Tibial artery (tissue), 4 donors: Measurements from ENCODE around the gene LRRC8C.

Source experiments
- DNase-seq, 2 donors: peaks; one replicate each; pipeline ENCODE4 v3.0.0-alpha.2; 2019
- H3K27ac ChIP-seq, 2 donors: fragments of 200-600 bp; sonication (generic) in 1 of 2; 1 replicate in 1 of 2; 2 replicates in 1 of 2; pipeline ENCODE4 v1.5.1; 2018 to 2019; ENCODE audit warnings: mild to moderate bottlenecking in 1 of 2
- H3K27me3 ChIP-seq, 2 donors: fragments of 200-600 bp; sonication (generic) in 1 of 2; one replicate each; pipeline versions ENCODE4 v1.5.1 to v1.6.0; 2016 to 2019
- H3K36me3 ChIP-seq, 3 donors: fragments of 200-600 bp; sonication (generic) in 2 of 3; one replicate each; pipeline ENCODE4 v1.5.1; 2016 to 2019; ENCODE audit warnings: mild to moderate bottlenecking in 2 of 3
- H3K4me1 ChIP-seq, 4 donors: fragments of 200-600 bp; sonication (generic) in 2 of 4; 1 replicate in 3 of 4; 2 replicates in 1 of 4; pipeline ENCODE4 v1.5.1; 2016 to 2019
- H3K4me3 ChIP-seq, 2 donors: fragments of 200-600 bp; sonication (generic) in 1 of 2; 1 replicate in 1 of 2; 2 replicates in 1 of 2; pipeline ENCODE4 v1.5.1; 2018 to 2019; ENCODE audit warnings: mild to moderate bottlenecking in 2 of 2
- H3K9me3 ChIP-seq, 3 donors: fragments of 200-600 bp; sonication (generic) in 1 of 3; one replicate each; pipeline ENCODE4 v1.5.1; 2016 to 2019
- intact Hi-C: fragments of 100-400 bp; cut with DNase I; formaldehyde crosslinking; loops from one replicate; pipeline ENCODE4 v1.15.0; 2023; ENCODE audit warnings: low total_unique reads
- TF ChIP-seq, protein P1 (sequence below), 2 experiments: fragments of 200-600 bp in 1 of 2; fragments of 450-650 bp in 1 of 2; IDR thresholded peaks; one replicate each; pipeline ENCODE4 v1.5.1; 2017 to 2019; ENCODE audit warnings: antibody characterized with exemption in 2 of 2, mild to moderate bottlenecking in 1 of 2, moderate library complexity in 1 of 2

LRRC8C gene

DNA sequence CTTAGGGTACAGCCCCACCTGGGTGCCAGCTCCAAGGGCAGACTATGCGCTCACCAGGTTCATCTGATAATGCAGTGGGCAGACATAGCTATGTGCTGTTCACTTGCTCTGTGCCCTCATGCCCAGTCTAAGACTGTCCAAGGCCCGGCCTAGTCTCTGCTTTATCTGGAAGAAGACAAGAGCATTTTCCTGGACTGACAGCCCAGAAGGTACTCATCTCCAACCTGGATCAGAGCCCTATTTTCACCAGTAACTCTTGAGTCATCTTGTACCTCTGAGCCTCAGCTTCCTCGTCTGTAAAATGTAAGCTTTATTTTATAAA, 28.5 kb upstream of the LRRC8C start:
- Histone ChIP-seq H3K4me3 (no peak overlapping the region), H3K4me1 (peaks cover 0 to 8% (median 3%) of the 10 kb centered on the region in 4 donors), H3K9me3 (no peaks in the 10 kb centered on the region), H3K27ac (no peak overlapping the region), H3K36me3 (peaks cover 0 to 3% (median 0%) of the 10 kb centered on the region in 3 donors), H3K27me3 (no peaks in the 10 kb centered on the region)
- TF ChIP-seq, protein P1, sequence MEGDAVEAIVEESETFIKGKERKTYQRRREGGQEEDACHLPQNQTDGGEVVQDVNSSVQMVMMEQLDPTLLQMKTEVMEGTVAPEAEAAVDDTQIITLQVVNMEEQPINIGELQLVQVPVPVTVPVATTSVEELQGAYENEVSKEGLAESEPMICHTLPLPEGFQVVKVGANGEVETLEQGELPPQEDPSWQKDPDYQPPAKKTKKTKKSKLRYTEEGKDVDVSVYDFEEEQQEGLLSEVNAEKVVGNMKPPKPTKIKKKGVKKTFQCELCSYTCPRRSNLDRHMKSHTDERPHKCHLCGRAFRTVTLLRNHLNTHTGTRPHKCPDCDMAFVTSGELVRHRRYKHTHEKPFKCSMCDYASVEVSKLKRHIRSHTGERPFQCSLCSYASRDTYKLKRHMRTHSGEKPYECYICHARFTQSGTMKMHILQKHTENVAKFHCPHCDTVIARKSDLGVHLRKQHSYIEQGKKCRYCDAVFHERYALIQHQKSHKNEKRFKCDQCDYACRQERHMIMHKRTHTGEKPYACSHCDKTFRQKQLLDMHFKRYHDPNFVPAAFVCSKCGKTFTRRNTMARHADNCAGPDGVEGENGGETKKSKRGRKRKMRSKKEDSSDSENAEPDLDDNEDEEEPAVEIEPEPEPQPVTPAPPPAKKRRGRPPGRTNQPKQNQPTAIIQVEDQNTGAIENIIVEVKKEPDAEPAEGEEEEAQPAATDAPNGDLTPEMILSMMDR (IDR thresholded peaks at IDR 0.05), result no peak
- DNase-seq, result no peak
- intact Hi-C loops, result loop anchor here (10.0 kb wide), 1 partner anchor 160 kb away; no protein-coding TSS in a partner anchor

DNA sequence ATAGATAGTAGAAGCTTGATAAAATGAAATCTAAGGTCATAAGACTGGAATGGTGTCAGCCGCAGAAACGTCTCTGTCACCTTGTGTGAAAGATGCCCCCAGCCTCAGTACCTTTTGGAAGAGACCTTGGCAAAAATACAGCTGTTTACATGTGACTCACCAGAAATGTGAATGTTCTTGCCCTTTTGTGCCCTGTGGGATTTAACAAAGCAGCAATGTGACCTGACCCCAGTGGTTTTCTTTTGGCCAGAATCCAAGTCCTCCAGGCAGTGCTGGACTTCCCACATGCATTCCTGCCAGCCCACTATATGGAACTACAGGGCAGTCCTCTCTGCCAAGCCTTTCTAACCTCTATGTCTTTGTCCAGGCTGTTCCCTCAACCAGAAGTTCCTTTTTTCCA, 27.2 kb upstream of the LRRC8C start:
- no peak for DNase-seq
- Histone ChIP-seq H3K27me3 (no peaks in the 10 kb centered on the region), H3K4me3 (no peak overlapping the region), H3K4me1 (peaks cover 0 to 8% (median 3%) of the 10 kb centered on the region in 4 donors), H3K9me3 (no peaks in the 10 kb centered on the region), H3K27ac (no peak overlapping the region), H3K36me3 (peaks cover 0 to 7% (median 0%) of the 10 kb centered on the region in 3 donors)
- intact Hi-C loops, result loop anchor here (10.0 kb wide), 1 partner anchor 159 kb away; no protein-coding TSS in a partner anchor
- TF ChIP-seq, protein P1 (IDR thresholded peaks at IDR 0.05), result no peak

DNA sequence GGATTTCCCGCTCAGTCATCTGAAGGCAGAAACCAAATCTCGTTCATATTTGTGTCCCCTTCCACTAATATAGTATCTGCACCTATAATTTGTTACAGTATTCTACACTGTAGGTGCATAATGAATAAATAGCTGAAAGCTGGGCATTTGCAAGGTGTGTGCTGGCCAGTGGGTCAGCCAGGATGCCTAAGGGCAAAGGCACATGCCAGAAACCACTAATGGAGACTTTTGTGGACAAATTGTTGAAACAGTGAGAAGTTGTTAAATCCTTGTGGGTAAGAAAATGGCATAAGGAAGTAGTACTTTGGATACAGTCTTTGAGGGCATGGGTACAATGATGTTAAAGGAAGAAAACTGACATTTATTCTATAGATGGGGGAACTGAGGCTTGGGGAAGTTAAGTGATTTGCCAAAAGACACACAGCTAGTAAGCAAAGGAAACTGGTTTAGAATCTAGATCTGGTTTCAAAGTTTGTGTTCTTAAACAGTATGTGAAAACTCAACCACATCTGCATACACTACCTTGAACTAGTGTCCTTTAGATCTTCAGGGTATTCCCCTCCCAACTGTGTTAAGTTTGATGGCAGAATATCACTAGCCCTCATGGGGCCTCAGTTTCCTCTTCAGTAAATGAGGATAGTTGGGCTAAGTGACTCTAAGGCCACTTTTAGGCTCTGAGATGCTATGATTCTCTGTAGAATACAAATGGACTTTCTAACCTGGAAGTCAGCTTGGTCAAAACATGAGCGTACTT, 26.5 kb upstream of the LRRC8C start:
- intact Hi-C loops, result loop anchor here (10.0 kb wide), 1 partner anchor 158 kb away; no protein-coding TSS in a partner anchor
- no peaks in the 10 kb centered on the region for H3K9me3 ChIP-seq
- no peak overlapping the region for H3K4me3 ChIP-seq
- H3K4me1 ChIP-seq, result peaks cover 0 to 8% (median 3%) of the 10 kb centered on the region in 4 donors
- DNase-seq, result no peak
- peaks cover 0 to 7% (median 0%) of the 10 kb centered on the region in 3 donors for H3K36me3 ChIP-seq
- H3K27ac ChIP-seq, result no peak overlapping the region
- no peaks in the 10 kb centered on the region for H3K27me3 ChIP-seq
- TF ChIP-seq, protein P1 (IDR thresholded peaks at IDR 0.05), result no peak

DNA sequence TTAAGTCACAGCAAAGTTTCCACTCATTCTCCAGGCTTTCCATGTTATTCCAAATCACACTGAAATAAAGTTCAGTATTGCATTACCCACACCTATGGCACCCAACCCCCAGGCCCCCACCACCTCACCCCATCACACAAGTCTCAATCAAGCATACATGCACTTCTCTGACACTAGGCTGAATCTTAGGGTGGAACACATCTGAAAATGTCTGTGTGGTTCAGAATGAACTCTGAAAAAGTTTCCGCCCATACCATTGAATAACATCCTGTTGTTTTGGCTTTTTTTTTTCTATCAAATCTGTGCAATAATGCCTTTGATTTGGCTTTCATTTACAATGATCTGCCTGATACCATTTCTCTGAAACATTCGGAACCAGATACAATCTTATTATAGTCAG, 25.8 kb upstream of the LRRC8C start:
- peaks cover 0 to 8% (median 3%) of the 10 kb centered on the region in 4 donors for H3K4me1 ChIP-seq
- H3K27me3 ChIP-seq, result no peaks in the 10 kb centered on the region
- intact Hi-C loops, result loop anchor here (10.0 kb wide), 1 partner anchor 158 kb away; no protein-coding TSS in a partner anchor
- H3K4me3 ChIP-seq, result no peak overlapping the region
- H3K9me3 ChIP-seq, result no peaks in the 10 kb centered on the region
- TF ChIP-seq, protein P1 (IDR thresholded peaks at IDR 0.05), result no peak
- H3K36me3 ChIP-seq, result peaks cover 0 to 7% (median 0%) of the 10 kb centered on the region in 3 donors
- no peak for DNase-seq
- no peak overlapping the region for H3K27ac ChIP-seq

DNA sequence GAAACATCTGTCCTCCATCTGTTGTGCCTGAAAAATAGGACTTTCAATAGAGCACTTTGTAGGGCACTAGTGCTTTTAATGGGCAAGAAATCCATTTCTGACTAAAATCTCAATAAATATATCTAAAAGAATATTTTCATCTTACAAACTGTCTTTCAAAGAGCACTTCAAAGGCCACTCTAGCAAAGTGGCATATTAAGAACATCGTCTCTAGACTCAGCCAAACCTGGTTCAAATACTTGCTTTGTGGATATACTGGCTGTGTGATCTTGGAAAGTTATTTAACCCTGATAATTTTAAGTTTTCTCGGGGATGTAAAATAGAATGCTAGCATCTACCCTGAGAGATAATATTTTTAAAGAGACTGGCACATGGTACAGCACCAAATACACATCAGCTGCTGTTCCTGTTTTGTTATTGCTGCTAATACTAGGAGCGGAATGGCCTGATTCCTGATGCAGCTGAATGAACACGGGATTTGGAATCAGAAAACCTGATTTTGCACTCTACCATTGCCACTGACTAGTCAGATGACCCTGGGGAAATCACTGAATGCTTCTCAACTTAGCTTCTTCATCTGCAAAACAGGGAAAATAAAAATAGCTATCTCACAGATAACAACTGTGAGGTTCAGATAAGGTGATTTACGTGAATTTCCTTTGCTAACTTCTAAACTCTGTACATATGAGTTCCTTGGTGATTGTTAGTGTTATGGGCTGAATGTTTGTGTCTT, 25.2 kb upstream of the LRRC8C start:
- Histone ChIP-seq H3K27ac (no peak overlapping the region), H3K27me3 (no peaks in the 10 kb centered on the region), H3K4me1 (peaks cover 0 to 8% (median 3%) of the 10 kb centered on the region in 4 donors), H3K36me3 (peaks cover 0 to 7% (median 0%) of the 10 kb centered on the region in 3 donors), H3K4me3 (no peak overlapping the region), H3K9me3 (no peaks in the 10 kb centered on the region)
- DNase-seq, result no peak
- intact Hi-C loops, result loop anchor here (10.0 kb wide), 1 partner anchor 157 kb away; no protein-coding TSS in a partner anchor
- TF ChIP-seq, protein P1 (IDR thresholded peaks at IDR 0.05), result no peak
